SKM-1 treated with dmso at 0.1 percent for 144 hours (cell line): ENCODE results near the gene STK40.

Experiments
- DNase-seq: peaks from one replicate; lab custom pipeline; 2025; ENCODE audit not compliant: unreplicated experiment; lab: John Stamatoyannopoulos, UW

The STK40 gene

DNA sequence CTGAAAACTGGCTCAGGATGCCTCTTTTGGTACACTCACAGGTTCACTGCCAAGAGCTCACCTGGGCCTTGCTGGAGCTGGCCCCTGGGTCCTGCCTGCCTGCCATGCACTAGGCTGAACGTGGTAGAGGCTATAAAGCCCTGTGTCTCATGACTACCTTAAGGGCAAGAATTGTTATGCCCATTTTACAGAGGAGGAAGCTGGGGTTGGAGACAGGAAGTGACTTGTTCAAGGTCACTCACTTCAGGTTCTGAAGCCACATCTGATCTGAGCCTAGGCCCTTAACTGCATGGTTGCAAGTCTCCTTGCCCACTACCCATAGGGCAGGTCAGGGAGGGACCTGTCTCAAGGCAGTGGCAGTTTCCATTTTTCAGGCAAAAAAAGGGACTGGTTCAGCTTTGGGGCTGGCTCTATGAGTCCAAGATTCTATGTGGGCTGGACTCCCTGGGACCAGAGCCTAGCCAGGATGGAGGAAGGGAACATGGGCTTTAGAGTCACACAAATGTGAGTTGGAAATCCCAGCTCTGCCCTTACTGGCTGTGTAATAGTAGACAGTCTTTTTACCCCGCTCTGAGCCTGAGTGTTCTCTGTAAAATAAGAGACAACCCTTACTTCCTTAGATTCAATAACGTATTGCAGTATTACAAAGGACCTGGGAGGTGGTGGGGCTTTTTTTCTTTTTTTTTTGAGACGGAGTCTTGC is 7.8 kb downstream of the STK40 start:
- no peak for DNase-seq

DNA sequence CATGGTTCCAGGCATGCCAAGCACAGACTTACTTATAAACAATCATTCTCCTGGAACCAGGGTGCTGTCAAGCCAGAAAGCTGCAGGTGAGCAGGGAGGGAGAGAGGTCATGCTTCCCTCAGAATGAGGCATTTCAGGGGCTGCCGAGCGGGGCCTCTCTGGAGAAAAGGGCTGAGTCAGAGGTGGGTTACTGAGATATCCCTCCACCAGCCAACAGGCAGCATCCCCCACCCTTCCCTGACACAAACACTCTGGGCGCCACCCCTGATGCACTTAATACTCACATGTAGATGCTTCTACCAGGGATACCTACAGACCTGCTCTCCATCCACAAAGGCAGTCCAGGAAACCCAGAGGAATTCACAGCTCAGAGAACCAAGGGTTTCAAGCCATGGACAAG is 13.1 kb downstream of the STK40 start:
- DNase-seq, result no peak

DNA sequence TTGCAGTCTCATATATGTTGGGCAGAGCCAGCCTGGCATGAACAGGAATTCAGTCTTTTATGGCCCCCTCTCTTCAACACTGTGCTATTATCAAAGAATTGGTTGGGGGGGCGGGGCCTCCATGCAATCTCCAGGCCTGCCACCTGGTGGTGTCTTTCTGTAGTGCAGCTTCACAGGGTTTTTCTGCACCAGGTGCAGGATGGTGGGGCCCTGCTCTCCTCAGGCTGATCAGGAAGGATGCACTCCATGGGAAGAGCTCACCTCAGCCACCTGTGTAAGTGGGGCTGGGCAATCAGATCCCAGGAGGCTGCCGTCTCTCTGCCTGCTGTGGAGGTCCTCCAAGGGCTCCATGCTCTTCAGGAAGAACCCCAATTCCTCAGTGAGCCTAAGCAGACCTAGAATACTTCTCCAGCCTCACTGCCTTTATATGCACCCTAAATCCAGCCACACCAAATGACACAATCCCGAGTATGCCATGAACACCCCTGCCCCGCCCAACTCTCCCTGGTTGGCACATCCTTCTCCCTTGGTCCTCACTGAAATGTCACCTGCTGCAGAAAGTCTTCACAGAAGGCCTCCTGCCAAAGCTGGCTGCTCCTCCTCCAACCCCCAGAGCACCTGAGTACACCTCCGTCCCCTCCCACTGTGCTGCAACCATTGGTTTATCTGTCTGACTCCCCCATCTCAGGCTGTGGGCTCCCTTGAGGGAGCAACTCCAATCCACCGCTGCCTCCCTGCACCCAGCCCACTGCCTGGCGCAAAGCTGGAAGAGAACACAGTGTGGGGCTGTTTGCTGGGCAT is 16.5 kb downstream of the STK40 start:
- peak; percentile 54 for DNase-seq

DNA sequence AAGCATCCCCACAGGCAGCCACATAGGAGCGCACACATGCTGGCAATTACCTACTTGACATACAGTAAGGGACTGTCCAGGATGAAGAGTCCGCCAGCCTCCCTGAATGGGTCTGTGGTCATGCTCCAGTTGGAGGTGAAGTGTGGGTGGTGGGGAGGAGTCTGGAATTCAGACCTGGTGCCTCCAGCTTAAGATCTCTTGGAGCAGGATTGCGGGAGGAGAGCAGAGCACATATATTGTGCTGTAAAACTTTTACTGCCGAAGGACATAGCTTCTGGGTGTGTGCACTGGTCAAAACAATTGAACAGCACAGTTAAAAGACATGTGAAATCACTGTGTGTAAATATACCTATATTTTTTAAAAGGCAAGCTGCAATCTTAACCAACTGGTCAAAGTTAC is 17.9 kb downstream of the STK40 start:
- no peak for DNase-seq

DNA sequence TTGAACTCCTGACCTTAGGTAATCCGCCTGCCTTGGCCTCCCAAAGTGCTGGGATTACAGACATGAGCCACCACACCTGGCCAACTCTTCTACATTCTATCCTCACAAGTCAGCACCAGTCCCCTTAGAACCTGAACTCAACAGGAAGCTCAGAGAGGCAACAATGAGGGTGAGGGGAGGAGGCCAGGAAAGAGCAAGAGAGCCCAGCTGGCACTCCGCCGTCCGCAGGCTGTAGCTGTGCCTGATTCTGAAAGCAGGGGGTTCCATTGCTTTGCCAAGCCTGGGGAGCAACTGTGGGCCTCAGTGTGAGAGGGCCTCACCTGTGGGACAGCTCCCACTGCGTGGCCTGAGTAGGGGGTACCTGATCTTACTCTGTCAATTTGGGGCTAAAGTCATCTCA is 18.7 kb downstream of the STK40 start:
- DNase-seq, result no peak

DNA sequence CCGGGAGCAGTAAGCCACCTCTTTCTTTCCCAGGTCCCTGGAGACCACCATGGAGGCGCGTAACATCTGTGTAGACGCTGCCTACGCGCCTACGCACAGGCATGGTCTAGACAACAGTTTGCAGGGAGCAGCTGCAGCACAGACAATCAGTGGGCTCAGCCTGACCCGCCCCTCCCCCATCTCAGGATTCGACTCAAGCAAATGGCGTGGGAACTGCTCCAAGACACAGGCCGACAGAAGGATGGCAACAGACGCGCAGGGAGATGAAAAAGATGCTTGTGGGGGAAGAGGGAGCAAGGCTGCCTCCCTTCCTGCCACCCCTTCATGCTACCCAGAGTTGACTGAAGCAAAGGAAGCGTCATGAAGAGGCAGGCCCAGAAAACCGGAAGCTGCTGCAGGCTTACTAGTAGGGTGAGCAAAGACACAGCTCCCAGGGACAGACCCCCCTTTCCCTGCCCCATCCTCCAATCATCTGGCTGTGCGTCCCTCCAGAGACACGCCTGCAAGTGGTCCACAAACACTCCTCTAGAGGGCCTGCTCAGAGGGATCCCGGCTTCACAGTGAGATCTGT is 19.5 kb downstream of the STK40 start:
- no peak for DNase-seq

DNA sequence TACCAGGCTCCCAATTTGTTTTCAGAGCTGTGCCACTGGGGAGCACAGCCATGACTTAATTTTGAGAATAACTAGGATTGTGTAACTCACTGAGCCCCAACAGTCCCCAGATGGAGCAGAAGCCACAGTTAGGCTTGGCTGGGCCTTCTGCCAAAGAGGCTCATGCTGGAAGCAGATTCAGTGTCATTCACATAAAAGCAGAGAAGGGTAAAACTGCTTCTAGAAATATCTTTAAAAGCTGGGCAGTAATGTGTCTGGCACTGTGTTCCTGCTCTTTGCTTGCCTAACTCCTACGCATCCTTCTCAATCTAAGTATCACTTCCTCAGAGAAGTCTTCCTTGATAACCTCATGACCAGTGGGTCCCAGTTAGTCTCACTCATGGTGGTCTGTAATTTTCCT is 20.3 kb downstream of the STK40 start:
- no peak for DNase-seq

DNA sequence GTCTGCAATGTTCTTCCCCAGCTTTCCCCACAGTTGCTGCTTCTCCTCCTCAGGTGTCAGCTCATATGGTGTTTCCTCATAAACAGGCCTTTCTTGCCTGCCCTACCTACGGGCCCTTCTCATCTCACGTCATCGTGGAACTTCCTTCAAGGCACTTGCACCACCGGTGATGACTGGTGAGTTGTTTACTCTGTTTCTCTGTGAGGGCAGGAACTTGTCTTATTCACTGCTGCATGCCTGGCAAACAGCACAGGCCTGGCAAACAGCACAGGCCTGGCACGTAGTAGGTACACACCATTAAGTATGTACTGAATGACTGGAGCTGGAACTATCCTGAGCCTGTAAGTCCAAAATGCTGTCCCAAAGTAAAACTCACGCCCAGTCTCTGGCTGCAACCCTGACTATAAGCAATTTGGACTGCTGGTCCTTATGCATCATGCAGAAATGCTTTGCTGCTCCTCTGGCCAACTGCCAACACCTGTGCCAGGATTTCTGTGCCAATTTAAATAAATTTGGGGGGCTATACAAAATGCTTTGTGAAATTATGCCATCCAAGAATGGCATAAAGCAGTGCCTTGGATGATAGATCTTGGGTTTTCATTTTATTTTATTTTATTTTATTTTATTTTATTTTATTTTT is 25.7 kb downstream of the STK40 start:
- DNase-seq, result no peak

DNA sequence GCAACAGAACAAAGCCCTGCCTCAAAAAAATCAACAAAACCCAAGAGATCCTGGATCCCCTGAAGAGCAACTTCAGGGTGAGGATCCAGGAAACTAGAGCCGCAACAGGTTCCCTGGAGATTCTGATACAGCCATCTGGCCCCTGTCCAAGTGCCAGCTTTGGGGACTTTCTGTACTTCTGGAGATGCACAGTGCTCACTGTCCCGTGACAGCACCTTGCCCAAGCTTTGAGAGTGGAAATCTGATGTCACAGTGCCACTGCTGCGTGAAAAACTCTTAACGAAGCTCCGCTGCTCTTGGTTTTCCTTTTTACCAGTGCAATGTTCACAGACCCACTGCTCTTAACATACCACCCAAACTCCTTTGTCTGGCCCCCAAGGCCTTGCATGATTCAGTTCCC is 26.3 kb downstream of the STK40 start:
- DNase-seq, result no peak

DNA sequence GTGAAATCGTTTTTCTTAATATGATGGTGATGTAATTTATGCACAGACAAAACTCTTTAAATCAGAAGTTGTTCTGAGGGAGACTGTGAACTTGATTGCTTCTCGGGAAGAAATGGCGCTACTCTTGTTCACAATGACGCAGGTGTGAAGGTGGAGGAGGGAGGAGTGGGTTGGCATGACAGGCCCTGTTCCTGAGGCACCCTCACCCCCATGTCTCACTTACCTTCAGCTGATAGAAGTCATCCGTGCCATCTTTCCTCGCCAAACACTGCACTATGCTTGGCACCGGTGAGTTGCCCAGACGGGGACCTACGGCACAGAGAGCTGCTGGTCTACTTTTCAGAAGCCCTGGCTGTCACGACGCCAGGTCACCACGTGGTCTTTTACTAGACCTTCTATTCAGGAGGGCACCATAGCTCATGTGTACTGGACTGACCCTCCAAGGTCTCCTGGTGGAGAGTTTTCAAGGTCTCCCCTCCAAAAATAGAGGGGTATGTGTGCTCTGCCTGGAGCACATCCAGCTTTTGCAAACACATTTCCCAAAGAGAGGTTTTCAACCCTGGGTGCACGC is 27.1 kb downstream of the STK40 start:
- no peak for DNase-seq

DNA sequence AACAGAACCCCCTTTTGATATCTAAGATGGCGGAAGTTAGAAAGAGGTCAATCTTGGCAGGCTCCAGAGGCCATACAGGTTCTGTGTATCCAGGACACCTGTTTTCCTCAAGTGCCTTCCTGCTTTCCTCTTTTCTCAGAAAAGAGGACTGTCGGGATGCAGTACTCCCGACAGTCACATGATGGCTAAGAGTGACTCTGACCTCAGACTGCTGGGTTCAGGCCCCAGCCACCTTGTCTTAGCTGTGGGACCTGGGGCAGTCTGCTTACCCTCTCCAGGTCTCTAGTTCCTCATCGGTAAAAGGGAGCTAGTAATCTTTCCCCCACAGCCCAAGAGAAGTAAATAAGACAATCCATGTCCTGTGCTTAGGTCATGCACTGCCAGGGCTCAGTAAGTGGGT is 29.9 kb downstream of the STK40 start:
- DNase-seq, result no peak

DNA sequence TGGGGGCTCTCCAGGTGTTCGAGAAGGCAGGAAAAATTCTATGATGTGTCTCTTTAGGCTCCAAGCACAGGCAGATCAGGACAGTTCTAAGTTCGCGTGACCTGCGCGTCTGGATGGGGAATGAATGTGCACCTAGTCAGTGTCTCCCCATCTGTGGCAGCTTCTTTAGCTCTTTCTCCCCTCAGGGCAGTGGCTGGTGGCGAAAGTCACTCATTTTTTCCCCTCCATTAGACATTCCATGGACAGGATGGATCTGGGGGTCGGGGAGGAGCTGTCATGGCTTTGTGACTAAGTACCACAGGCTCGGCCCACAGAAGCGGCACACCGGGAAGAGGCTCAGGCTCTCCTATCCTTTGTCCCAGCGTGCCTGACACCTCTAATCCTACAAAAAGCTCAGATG is 31.2 kb downstream of the STK40 start:
- DNase-seq, result no peak

DNA sequence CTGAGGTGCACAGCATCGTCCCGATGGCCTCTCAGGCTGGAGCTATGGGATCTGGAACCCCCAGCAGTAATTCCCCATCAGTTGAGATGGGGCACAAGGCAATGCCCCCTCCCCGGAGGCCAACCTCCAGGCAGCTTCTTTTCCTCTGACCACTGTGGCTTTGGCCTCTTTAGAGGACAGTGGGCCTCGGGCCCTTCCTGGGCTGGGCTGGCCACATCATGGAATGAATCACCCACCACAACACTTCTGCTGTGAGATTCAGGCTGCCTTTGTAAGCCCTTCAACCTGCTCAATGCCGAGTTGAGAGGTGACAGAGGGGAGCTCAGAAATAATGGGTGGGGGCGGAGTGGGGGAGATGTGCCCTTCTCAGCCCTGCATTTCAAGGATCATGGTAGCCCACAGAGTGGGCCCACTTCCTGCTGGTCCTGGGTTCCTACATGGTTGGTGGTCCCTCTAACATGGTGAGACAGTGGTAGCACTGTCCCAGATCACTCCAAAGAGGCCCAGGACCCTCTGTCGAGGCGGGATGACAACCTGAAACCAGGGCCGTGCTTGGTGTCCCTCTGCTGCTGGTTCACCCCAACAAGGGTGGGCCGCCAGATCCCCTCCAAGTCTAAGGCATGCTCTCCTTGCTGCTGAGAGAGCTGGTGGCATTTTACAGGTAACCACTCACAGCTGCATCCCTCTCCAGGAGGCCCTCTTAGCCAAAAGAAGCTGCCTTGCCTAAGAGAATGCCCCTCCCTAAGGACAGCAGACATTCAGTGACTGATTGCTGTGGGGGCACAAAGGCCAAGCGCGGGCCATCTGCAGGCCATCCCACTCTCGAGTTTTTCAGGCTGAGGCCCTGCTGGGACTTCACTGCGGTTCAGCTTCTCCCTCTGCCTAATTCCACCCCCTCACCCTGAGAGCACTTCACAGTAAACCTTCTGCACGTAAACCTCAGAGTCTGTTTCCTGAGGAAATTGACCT is 32.5 kb downstream of the STK40 start:
- no peak for DNase-seq

DNA sequence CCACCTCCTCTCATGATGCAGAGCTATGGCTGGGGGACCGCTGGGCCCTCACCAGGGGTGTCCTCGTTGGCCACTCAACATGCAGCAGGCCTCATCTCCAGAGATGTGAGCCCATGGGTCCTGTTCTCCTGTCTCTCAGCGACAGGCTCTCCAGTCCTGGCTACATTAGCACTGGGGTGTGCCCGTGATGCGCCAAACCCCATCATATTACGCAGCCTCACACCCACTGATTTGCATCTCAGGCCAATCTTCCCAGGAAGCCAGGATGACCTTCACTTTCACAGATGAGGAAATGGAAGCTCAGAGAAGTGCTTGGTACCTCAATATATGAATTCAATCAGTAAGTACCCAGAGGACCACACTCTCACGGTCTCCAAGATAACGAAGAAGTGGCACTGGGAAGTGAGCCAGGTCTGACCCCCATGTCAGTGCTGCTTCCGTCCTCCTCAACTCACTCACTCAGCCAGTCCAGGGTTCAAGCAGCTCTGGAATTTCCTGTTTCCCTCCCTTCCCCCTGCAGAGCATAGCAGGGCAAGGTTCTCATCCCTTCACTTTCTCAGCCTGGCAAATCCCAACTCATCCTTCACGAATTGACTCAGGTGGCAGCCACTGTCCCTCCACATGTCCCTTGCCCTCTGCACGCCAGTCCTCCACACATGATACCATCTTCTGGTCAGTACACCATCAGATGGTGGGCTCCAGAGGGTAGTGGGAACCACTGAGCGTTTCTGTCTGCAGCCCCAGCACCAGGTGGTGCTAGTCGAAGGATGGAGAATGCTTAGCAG is 33.4 kb downstream of the STK40 start:
- DNase-seq, result no peak

DNA sequence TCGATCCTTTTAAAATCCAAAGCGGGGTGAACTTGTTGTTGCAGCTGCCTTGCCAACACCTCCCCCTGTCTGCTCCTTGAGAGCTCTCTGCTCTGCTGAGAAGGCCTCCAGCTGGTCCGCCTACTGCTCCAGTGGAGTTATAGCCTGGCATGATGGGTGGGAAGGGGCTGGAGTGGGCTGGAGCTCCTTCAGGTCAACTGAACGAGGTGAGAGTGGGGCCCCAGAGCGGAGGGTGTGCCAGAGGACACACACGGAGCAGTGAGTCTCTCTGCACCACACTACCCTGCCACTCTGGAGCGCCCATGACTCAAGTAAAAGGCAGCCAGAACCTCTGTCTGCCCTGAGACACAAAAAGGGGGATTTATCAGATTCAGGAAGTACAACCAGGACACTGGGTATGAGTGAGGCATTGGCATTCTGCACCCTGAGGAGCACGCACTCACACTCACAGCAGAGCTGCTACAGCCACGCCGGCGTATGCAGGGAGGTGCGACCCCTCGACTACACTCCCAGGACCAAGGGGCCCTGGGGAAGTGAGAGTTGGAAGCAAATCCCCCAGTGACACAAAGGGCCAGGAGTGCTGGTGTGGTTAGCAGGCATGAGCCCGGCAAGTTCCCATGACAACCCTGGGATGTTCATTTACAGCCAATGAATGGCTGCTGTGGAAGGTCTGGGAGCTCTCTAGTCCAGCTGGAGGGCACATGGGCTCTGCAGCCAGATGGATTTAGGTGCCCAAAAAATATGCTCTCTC is 34.3 kb downstream of the STK40 start:
- no peak for DNase-seq

DNA sequence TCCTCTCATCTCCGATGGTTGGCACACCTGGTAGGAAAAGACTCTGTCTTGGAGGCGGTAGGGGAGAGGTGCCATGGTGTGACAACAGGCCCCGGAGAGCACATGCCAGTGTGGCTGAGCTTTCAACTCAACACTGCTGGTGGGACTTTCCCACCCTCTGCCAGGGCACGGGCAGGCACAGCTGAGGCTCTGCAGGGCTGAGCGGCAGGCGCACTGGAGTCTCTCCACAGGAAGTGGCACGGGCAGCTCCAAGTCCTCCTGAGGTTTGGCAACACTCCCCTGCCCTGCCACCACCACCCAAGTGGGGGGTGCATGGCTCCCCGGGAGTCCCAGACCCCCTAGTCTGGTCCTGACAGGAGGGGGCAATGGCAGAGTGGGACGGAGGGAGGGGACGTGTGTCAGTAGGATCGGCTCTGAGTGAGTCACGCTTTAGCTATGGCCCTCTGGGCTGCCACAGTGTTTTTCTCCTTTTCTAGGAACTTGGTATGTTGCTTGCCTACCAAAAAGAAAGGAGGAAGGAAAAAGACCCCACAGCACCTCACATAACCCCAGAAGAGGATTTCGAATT is 35.0 kb downstream of the STK40 start:
- DNase-seq, result no peak

DNA sequence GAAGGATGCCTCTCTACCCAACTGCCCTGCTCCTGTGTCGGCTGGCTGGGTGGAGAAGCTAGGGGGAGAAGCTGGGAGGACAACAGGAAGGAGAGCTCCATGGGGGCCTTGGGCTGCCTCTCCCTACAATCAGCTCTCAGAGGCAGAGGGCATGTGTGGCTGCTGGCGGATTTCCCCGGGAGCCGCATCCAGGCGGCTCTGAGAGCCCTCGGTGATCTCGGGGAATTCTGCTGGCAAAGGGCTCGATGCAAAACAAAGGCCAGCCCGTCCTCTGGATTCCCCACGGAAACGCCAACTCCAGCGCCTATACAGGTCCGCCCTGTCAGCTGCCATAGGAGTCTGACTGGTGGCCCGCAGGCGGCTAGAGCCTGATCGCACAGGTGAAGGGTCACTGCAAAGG is 35.9 kb downstream of the STK40 start:
- DNase-seq, result no peak

DNA sequence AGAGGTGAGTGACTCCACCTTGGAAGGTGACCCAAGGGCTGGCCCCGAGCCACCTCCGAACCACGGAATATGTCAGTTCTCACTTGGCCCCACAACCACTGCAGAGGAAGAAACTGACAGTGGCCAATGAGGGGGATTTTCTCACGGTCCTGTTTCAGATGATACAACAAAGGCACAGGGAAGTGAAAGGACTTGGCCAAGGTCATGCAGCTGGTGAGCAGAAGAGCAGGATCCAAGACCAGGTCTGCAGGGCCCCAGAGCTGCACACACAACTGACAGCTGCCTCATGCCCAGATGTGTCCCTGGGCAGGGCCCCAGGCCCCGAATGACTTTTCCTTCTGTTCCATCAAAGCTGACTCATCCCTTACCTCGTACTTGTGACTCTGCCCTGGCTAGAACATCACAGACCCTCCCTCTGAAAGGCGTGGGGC is 36.5 kb downstream of the STK40 start:
- no peak for DNase-seq
